Measurements from ENCODE around the gene PPP1R14B.

DNA sequence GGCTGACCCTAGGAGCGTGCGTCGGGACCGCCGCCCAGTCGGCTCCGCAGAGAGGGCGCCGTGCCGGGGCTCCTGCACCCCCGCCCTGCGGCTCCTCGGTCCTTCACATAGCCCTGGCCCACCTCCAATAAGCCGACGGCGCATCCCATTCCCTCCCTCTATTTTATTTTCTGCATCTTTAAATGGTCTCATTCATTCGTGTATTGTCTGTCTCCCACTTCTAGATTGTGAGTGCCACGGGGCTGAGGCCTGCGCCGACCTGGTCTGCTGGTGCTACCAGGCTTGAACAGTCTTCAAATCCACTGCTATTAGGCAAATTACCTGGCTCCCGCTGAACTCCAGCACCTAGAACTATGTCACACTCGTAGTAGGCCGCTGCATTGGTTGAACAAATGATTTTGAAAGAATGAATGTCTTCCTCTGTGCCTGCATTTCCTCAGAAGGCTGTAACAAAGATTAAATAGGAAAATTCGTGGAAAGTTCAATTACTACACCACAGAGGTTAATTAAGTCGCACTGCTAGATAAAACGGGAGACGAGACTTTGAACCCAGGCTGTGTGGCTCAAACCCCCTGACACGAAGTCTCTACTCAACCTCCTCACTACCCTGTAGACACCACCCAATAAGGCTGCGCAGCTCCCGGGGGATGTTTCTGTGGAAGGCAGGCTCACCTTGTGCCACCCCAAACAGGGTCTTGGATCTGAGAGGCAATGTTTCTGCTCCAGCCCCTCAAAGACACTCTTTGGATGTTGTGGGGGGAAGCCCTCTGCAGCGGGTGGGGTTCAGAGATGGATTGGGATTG is 1.2 kb upstream of the PPP1R14B start:
- TF ChIP-seq POLR2AphosphoS5 (IDR thresholded peaks at IDR 0.05; ENCODE audit: low read depth) (no peak), GABPA (IDR thresholded peaks at IDR 0.05; ENCODE audit: low read depth) (no peak), SPI1 (IDR thresholded peaks at IDR 0.05; ENCODE audit: borderline replicate concordance, low read depth) (no peak)
- TF ChIP-seq, protein P1, sequence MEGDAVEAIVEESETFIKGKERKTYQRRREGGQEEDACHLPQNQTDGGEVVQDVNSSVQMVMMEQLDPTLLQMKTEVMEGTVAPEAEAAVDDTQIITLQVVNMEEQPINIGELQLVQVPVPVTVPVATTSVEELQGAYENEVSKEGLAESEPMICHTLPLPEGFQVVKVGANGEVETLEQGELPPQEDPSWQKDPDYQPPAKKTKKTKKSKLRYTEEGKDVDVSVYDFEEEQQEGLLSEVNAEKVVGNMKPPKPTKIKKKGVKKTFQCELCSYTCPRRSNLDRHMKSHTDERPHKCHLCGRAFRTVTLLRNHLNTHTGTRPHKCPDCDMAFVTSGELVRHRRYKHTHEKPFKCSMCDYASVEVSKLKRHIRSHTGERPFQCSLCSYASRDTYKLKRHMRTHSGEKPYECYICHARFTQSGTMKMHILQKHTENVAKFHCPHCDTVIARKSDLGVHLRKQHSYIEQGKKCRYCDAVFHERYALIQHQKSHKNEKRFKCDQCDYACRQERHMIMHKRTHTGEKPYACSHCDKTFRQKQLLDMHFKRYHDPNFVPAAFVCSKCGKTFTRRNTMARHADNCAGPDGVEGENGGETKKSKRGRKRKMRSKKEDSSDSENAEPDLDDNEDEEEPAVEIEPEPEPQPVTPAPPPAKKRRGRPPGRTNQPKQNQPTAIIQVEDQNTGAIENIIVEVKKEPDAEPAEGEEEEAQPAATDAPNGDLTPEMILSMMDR (IDR thresholded peaks at IDR 0.05; ENCODE audit: insufficient read depth, low read length) = no peak
- TF ChIP-seq, protein P2, sequence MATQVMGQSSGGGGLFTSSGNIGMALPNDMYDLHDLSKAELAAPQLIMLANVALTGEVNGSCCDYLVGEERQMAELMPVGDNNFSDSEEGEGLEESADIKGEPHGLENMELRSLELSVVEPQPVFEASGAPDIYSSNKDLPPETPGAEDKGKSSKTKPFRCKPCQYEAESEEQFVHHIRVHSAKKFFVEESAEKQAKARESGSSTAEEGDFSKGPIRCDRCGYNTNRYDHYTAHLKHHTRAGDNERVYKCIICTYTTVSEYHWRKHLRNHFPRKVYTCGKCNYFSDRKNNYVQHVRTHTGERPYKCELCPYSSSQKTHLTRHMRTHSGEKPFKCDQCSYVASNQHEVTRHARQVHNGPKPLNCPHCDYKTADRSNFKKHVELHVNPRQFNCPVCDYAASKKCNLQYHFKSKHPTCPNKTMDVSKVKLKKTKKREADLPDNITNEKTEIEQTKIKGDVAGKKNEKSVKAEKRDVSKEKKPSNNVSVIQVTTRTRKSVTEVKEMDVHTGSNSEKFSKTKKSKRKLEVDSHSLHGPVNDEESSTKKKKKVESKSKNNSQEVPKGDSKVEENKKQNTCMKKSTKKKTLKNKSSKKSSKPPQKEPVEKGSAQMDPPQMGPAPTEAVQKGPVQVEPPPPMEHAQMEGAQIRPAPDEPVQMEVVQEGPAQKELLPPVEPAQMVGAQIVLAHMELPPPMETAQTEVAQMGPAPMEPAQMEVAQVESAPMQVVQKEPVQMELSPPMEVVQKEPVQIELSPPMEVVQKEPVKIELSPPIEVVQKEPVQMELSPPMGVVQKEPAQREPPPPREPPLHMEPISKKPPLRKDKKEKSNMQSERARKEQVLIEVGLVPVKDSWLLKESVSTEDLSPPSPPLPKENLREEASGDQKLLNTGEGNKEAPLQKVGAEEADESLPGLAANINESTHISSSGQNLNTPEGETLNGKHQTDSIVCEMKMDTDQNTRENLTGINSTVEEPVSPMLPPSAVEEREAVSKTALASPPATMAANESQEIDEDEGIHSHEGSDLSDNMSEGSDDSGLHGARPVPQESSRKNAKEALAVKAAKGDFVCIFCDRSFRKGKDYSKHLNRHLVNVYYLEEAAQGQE (IDR thresholded peaks at IDR 0.05; ENCODE audit: insufficient replicate concordance, low read depth) = no peak
